Cerebellar cortex (tissue), 1 donor: ENCODE results near the gene CHST11.

Source experiments
- DNase-seq: peaks from one replicate; pipeline ENCODE4 v3.0.0-alpha.2; 2015; ENCODE audit warnings: low spot score

Gene CHST11

GRCh38 chr12:104720339-104721038 is 263.7 kb downstream of the CHST11 start:
- no peak for DNase-seq

- no peak for DNase-seq
These were observed 264.3 kb downstream of the CHST11 start for GRCh38 chr12:104721039-104721405.

- no peak for DNase-seq
These were observed 265.2 kb downstream of the CHST11 start for GRCh38 chr12:104721936-104722335.

- DNase-seq, result no peak
These were observed 266.1 kb downstream of the CHST11 start for GRCh38 chr12:104722601-104723534.

- DNase-seq, result no peak
These were observed 267.1 kb downstream of the CHST11 start for GRCh38 chr12:104723895-104724294.

GRCh38 chr12:104724992-104725585 is 268.3 kb downstream of the CHST11 start:
- no peak for DNase-seq

- DNase-seq, result no peak
These were observed 268.9 kb downstream of the CHST11 start for GRCh38 chr12:104725610-104726009.

- no peak for DNase-seq
These were observed 271.1 kb downstream of the CHST11 start for GRCh38 chr12:104727726-104728465.

GRCh38 chr12:104729091-104729490 is 272.3 kb downstream of the CHST11 start:
- DNase-seq, result no peak

GRCh38 chr12:104729610-104730446 is 273.1 kb downstream of the CHST11 start:
- DNase-seq, result no peak

- peak; percentile 31 for DNase-seq
These were observed 274.0 kb downstream of the CHST11 start for GRCh38 chr12:104730763-104731162.

GRCh38 chr12:104733717-104734175 is 277.0 kb downstream of the CHST11 start:
- peak; percentile 27 for DNase-seq

GRCh38 chr12:104734541-104735095 is 277.9 kb downstream of the CHST11 start:
- DNase-seq, result no peak

GRCh38 chr12:104735801-104736200 is 279.1 kb downstream of the CHST11 start:
- DNase-seq, result no peak

- no peak for DNase-seq
These were observed 279.6 kb downstream of the CHST11 start for GRCh38 chr12:104736307-104736706.

GRCh38 chr12:104737113-104737512 is 280.4 kb downstream of the CHST11 start:
- DNase-seq, result no peak

GRCh38 chr12:104737791-104738301 is 281.1 kb downstream of the CHST11 start:
- no peak for DNase-seq

GRCh38 chr12:104738331-104738730 is 281.6 kb downstream of the CHST11 start:
- DNase-seq, result no peak

- no peak for DNase-seq
These were observed 282.3 kb downstream of the CHST11 start for GRCh38 chr12:104738776-104739642.
